CD14-positive monocyte (primary cell): ENCODE data around the gene ZNF197. TPM values are rescaled to one million over a fixed set of nuclear protein-coding genes. Genes with fewer than 3 reads are reported as not detected.
A peak's percentile ranks its signal among the peaks of the same experiment; 100 is the strongest.
"Not testable (repeated sequence)": the region's sequence is repeated elsewhere in the genome, so short reads cannot be mapped to it uniquely, and the experiment has no call there.

ENCODE experiments used
- DNase-seq, 3 donors: peaks; one replicate each; pipeline ENCODE4 v3.0.0-alpha.2; 2011 to 2022
- H2AFZ ChIP-seq: 2 replicates; pipeline ENCODE4 v1.6.0; 2012; ENCODE audit warnings: mild to moderate bottlenecking, low read depth, low read length, inconsistent platforms; ENCODE audit not compliant: insufficient read depth, poor library complexity, severe bottlenecking
- H3K27ac ChIP-seq, 2 donors: 1 replicate in 1 of 2; 2 replicates in 1 of 2; pipeline ENCODE4 v1.5.1; 2012 to 2013; ENCODE audit warnings: low read length in 2 of 2, control low read depth in 1 of 2, inconsistent platforms in 1 of 2, low read depth in 1 of 2, mild to moderate bottlenecking in 1 of 2
- H3K27me3 ChIP-seq, 2 donors: one replicate each; pipeline versions ENCODE4 v1.6.0 to v1.6.1; 2011 to 2013; ENCODE audit warnings: low read length in 2 of 2; ENCODE audit not compliant: control insufficient read depth in 2 of 2, insufficient read depth in 2 of 2
- H3K36me3 ChIP-seq, 2 donors: replicated peaks in 1 of 2; 1 replicate in 1 of 2; 2 replicates in 1 of 2; pipeline versions ENCODE4 v1.5.1 to v1.6.1; 2012 to 2013; ENCODE audit warnings: low read length in 2 of 2, control low read depth in 1 of 2, inconsistent platforms in 1 of 2, mild to moderate bottlenecking in 1 of 2; ENCODE audit not compliant: insufficient read depth in 2 of 2, control insufficient read depth in 1 of 2
- H3K4me1 ChIP-seq, 2 donors: 1 replicate in 1 of 2; 2 replicates in 1 of 2; pipeline versions ENCODE4 v1.5.1 to v1.6.1; 2012 to 2013; ENCODE audit warnings: low read length in 2 of 2, control low read depth in 1 of 2, inconsistent platforms in 1 of 2, mild to moderate bottlenecking in 1 of 2, moderate library complexity in 1 of 2; ENCODE audit not compliant: insufficient read depth in 2 of 2, control insufficient read depth in 1 of 2
- H3K4me2 ChIP-seq: replicated peaks from 2 replicates; pipeline ENCODE3; 2012; ENCODE audit warnings: low read length, moderate library complexity, mild to moderate bottlenecking; ENCODE audit not compliant: poor library complexity, severe bottlenecking; ENCODE audit errors: extremely low read depth
- H3K4me3 ChIP-seq, 3 experiments: fragments of 200-600 bp in 1 of 3; sonication (generic) in 1 of 3; replicated peaks in 1 of 3; 1 replicate in 2 of 3; 2 replicates in 1 of 3; pipeline ENCODE4 v1.5.1; 2011 to 2013; ENCODE audit warnings: low read length in 3 of 3, mild to moderate bottlenecking in 3 of 3, control low read depth in 2 of 3, low read depth in 2 of 3, inconsistent platforms in 1 of 3, moderate library complexity in 1 of 3
- H3K79me2 ChIP-seq: 2 replicates; pipeline ENCODE4 v1.6.0; 2012; ENCODE audit warnings: mild to moderate bottlenecking, control low read depth, inconsistent platforms, low read length, moderate library complexity; ENCODE audit not compliant: insufficient read depth
- H3K9ac ChIP-seq: 2 replicates; pipeline ENCODE4 v1.6.0; 2017; ENCODE audit warnings: low read length, mild to moderate bottlenecking; ENCODE audit not compliant: insufficient read depth, poor library complexity, severe bottlenecking
- H3K9me3 ChIP-seq, 2 donors: replicated peaks in 1 of 2; 1 replicate in 1 of 2; 2 replicates in 1 of 2; pipeline versions ENCODE4 v1.5.1 to v1.6.1; 2012 to 2013; ENCODE audit warnings: low read length in 2 of 2, control low read depth in 1 of 2; ENCODE audit not compliant: control insufficient read depth in 1 of 2, insufficient read depth in 1 of 2
- H4K20me1 ChIP-seq: 2 replicates; pipeline ENCODE4 v1.6.0; 2012; ENCODE audit warnings: mild to moderate bottlenecking, low read length, control low read depth, moderate library complexity; ENCODE audit not compliant: insufficient read depth
- H3K27ac Mint-ChIP-seq, 7 donors: one replicate each; pipeline ENCODE4 v1.8.0; 2020; ENCODE audit warnings: mild to moderate bottlenecking in 7 of 7, mixed read lengths in 7 of 7, moderate library complexity in 6 of 7, inconsistent platforms in 2 of 7
- H3K27me3 Mint-ChIP-seq, 3 donors: one replicate each; pipeline ENCODE4 v1.8.0; 2021 to 2022; ENCODE audit warnings: low read depth in 3 of 3, mild to moderate bottlenecking in 3 of 3, mixed read lengths in 3 of 3, moderate library complexity in 3 of 3, inconsistent platforms in 1 of 3
- H3K36me3 Mint-ChIP-seq, 2 donors: one replicate each; pipeline ENCODE4 v1.8.0; 2020; ENCODE audit warnings: mixed read lengths in 2 of 2, inconsistent platforms in 1 of 2, mild to moderate bottlenecking in 1 of 2
- H3K4me1 Mint-ChIP-seq: one replicate; pipeline ENCODE4 v1.8.0; 2020; ENCODE audit warnings: mild to moderate bottlenecking, mixed read lengths
- H3K4me3 Mint-ChIP-seq, 2 donors: one replicate each; pipeline ENCODE4 v1.8.0; 2020; ENCODE audit warnings: mild to moderate bottlenecking in 2 of 2, mixed read lengths in 2 of 2, moderate library complexity in 1 of 2
- H3K9me3 Mint-ChIP-seq, 7 donors: one replicate each; pipeline ENCODE4 v1.8.0; 2020 to 2022; ENCODE audit warnings: mixed read lengths in 7 of 7, mild to moderate bottlenecking in 6 of 7, moderate library complexity in 6 of 7, inconsistent platforms in 2 of 7
- CTCF ChIP-seq: fragments of 200-600 bp; IDR thresholded peaks from one replicate; pipeline ENCODE4 v1.8.0; 2022; ENCODE audit warnings: antibody characterized with exemption, mild to moderate bottlenecking
- WGBS: methylation state at CpG from one replicate; pipeline ENCODE4 v1.1.5; 2013; ENCODE audit warnings: missing lambda C conversion rate; ENCODE audit not compliant: insufficient coverage; 5-methylcytosine and 5-hydroxymethylcytosine counted together
- intact Hi-C, 2 donors: fragments of 100-400 bp; cut with micrococcal nuclease; formaldehyde crosslinking; loops; one replicate each; pipeline versions ENCODE4 v1.15.0 to v1.15.1; 2023
- polyA minus RNA-seq: library from RNA; depleted of rRNA, polyadenylated mRNA; stranded (reverse); fragments of >200 nt; gene quantifications from 2 replicates; pipeline ENCODE4 v1.2.3, GENCODE V29; 2012
- polyA plus RNA-seq, 3 donors: library from polyadenylated mRNA; depleted of rRNA in 1 of 3; unstranded in 2 of 3; stranded (reverse) in 1 of 3; fragments of 300-500 nt in 2 of 3; fragments of >200 nt in 1 of 3; fragmentation: Illumina TruSeq in 2 of 3; gene quantifications; 1 replicate in 2 of 3; 2 replicates in 1 of 3; pipeline ENCODE4 v1.2.3, GENCODE V29; 2012 to 2021
- total RNA-seq, 12 experiments: library from RNA in 1 of 12; stranded (reverse) in 1 of 12; fragments of 120-200 nt in 1 of 12; gene quantifications; one replicate each; pipeline ENCODE4 v1.2.4 and lab custom pipeline; 2013 to 2026; ENCODE audit warnings: mixed read lengths in 6 of 12, inconsistent platforms in 1 of 12

Gene ZNF197
- total RNA-seq (2013), result 7.8 TPM
- polyA plus RNA-seq, result 1 to 10 TPM; 1.2 to 3.6 (median 2.1) TPM
- 2.4 and 3.7 TPM in 2 replicates for polyA minus RNA-seq
- 3.3 to 12.0 (median 6.6) reads per million in 11 experiments for total RNA-seq (lab: John Stamatoyannopoulos, UW)

GRCh38 chr3:44624749-44625480 lies at the start of gene ZNF197:
Gene ZNF197, plus strand, starts transcription at chr3:44625036. Its CDS starts 4,119 bp downstream, at chr3:44629155.
- Histone ChIP-seq H4K20me1 (no peaks in the 10 kb centered on the region), H3K27me3 (no peaks in the 10 kb centered on the region), H3K4me1 (peaks cover 6 to 10% of the 10 kb centered on the region in 2 donors), H2AFZ (peak within 1 kb of the TSS; percentile 84), H3K4me3 (peak within 1 kb of the TSS; percentile 51 to 85 (median 82)), H3K36me3 (peaks cover 4 to 12% of the 10 kb centered on the region in 2 donors), H3K27ac (peak within 1 kb of the TSS; percentile 41 to 80), H3K9ac (peak within 1 kb of the TSS; percentile 82), H3K4me2 (peak within 1 kb of the TSS; percentile 80), H3K79me2 (peaks cover 23% of the 10 kb centered on the region), H3K9me3 (no peaks in the 10 kb centered on the region)
- Mint-ChIP-seq H3K36me3 (peaks cover 11 to 20% of the 10 kb centered on the region in 2 donors), H3K4me1 (peaks cover 18% of the 10 kb centered on the region), H3K27ac (peak within 1 kb of the TSS; percentile 60 to 83 (median 78)), H3K9me3 (peaks cover 3 to 18% (median 7%) of the 10 kb centered on the region in 7 donors), H3K27me3 (peaks cover 2 to 3% (median 2%) of the 10 kb centered on the region in 3 donors), H3K4me3 (peak within 1 kb of the TSS; percentile 85 to 93)
- intact Hi-C loops, result no loop called here
- peak; percentile 25 to 54 (median 42) for DNase-seq
- WGBS, result under 1% methylated on average over 46 of the region's 47 CpGs
- no peak for TF ChIP-seq CTCF

DNA sequence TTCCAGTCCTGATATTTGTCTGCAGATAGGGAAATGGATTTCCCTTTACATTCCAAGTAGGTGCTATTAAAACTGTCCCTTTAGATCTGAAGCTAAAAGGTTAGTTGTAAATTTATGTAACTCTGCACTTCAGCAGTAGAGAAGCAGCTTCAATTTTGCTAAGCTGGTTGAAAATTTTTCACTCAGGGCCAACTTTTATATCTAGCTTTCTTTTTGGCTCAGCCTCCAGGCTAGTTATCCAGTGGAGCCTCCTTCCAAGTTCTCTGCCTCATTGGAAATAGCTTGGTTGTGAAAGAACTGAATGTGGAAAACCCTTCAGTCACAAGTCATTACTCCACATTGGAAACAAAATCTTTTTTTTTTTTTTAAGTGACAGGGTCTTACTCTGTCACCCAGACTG lies 48.2 kb upstream of the ZNF197 start:
- H3K9me3 Mint-ChIP-seq, result peaks cover 50 to 87% (median 76%) of the 10 kb centered on the region in 7 donors
- no peaks in the 10 kb centered on the region for H4K20me1 ChIP-seq
- no peak overlapping the region for H3K4me2 ChIP-seq
- peaks cover 0 to 3% of the 10 kb centered on the region in 2 donors for H3K27me3 ChIP-seq
- peaks cover 60 to 69% of the 10 kb centered on the region in 2 donors for H3K9me3 ChIP-seq
- no peak overlapping the region for H3K27ac Mint-ChIP-seq
- no peak for TF ChIP-seq CTCF
- H3K79me2 ChIP-seq, result no peaks in the 10 kb centered on the region
- H3K9ac ChIP-seq, result no peak overlapping the region
- no peaks in the 10 kb centered on the region for H3K4me1 Mint-ChIP-seq
- no peak overlapping the region for H3K27ac ChIP-seq
- no peak overlapping the region for H3K4me3 Mint-ChIP-seq
- H3K36me3 Mint-ChIP-seq, result peaks cover 2 to 14% of the 10 kb centered on the region in 2 donors
- peaks cover 5 to 14% (median 6%) of the 10 kb centered on the region in 3 donors for H3K27me3 Mint-ChIP-seq
- H3K36me3 ChIP-seq, result no peaks in the 10 kb centered on the region
- intact Hi-C loops, result no loop called here
- no peaks in the 10 kb centered on the region for H3K4me1 ChIP-seq
- no peak overlapping the region for H2AFZ ChIP-seq
- no peak overlapping the region for H3K4me3 ChIP-seq
- no peak for DNase-seq

DNA sequence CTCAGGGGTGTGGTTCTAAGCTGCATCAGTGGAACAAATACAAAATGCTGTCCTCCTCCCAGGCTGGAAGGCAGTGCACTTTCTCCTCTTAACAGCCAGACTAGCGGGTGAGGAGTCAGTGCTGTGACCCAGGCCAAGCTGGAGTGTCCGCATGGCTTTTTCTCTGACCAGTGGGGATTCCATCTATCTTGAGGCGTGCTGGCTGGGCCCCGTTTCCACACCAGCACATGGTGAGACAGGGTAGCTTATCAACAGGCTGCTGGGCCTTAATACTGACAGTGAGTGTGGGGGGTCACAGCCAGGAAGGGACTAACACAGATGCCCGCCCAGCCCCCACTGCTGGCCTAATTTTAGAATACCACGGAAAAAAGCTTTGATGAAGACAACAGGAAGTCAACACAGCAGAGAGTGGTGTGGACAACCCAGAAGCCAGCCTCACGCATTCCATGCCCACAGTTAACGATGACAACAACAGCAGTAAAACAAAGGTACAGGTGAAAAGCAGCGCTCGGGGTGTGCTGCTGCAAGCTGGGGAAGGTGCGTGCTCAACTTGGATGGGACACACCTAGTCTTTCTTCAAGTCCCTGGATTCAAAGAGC lies 47.4 kb upstream of the ZNF197 start:
- H3K27ac Mint-ChIP-seq, H3K36me3 ChIP-seq, H3K4me3 ChIP-seq, H3K27ac ChIP-seq, H3K79me2 ChIP-seq, H3K4me3 Mint-ChIP-seq, intact Hi-C loops, H4K20me1 ChIP-seq, DNase-seq, H3K9ac ChIP-seq, H3K4me1 ChIP-seq, H2AFZ ChIP-seq, H3K4me1 Mint-ChIP-seq, H3K4me2 ChIP-seq: not testable (repeated sequence)
- Mint-ChIP-seq H3K36me3 (peaks cover 0 to 12% of the 10 kb centered on the region in 2 donors), H3K9me3 (peaks cover 42 to 87% (median 75%) of the 10 kb centered on the region in 7 donors), H3K27me3 (peaks cover 5 to 18% (median 6%) of the 10 kb centered on the region in 3 donors)
- 92% methylated on average over 5 of the region's 11 CpGs for WGBS
- Histone ChIP-seq H3K27me3 (peaks cover 0 to 10% of the 10 kb centered on the region in 2 donors), H3K9me3 (peaks cover 58 to 67% of the 10 kb centered on the region in 2 donors)
